HG03139 (cell line): ENCODE data around the gene AARS2.

Experiments
- ATAC-seq: cut with Tn5 transposase; IDR thresholded peaks from one replicate; pipeline ENCODE4 v1.9.1; 2021; ENCODE audit not compliant: unreplicated experiment

AARS2 gene

GRCh38 chr6:44263354-44264100 lies 49.6 kb downstream of the AARS2 start:
- no peak for ATAC-seq

- ATAC-seq = no peak
Measured at GRCh38 chr6:44262467-44263353, 50.4 kb downstream of the AARS2 start.

- ATAC-seq = no peak
Measured at GRCh38 chr6:44261581-44261980, 51.6 kb downstream of the AARS2 start.

DNA sequence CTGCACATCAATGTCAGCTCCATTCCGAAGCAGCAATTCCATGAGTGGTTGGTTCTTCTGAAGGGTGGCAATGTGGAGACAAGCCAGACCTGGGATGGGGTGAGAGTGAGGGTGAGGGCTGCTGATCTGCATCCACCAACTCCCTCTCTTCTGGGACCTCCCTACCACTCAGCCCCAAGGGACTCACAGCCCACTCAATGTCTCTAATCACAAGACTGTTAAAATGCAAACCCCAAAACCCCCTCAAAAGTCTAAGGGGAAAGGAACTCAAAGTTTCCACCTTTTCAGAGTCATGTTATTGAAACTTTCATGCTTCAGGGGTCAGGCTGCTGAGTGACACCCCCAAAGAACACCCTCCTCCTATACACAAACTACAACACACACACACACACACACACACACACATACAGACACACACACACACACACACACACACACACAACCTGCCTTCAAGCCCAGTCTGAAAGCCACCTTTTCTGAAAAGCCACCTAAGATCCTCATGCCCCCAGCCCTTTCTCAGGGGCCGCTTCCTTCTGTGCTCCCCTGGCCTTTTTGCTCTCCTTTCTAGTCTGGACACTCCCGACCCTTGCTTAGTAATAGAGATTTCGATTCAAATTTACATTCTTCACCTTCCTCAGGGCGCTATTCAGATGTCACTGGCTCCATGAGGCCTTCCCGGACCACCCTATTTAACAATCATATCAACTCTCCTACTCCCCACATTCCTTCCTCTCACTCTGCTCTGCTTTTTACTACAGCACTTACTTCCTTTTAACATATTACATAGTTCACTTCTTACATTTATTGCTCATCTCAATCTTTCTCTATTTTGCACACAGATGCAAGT lies 52.5 kb downstream of the AARS2 start:
- ATAC-seq = no peak

DNA sequence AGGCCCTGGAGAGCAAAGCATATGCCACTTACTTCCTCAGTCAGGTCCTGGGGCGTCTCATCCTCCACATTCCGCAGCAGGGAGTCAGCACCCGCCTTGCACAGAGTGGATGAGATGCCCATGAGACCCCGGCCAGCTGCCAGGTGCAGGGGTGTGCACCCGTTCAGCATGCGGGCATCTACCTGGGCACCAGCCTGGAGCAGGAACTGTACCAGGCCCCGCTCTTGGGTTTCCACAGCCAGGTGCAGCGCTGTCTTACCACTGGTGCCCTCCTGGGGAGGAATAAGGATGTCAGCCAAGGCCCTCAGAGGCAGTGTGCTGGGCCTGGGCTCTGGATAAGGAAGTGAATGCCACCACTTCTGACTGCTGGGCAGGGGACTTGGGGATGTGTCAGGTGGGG lies 53.1 kb downstream of the AARS2 start:
- no peak for ATAC-seq

GRCh38 chr6:44258921-44259320 lies 54.2 kb downstream of the AARS2 start:
- ATAC-seq = no peak

GRCh38 chr6:44258325-44258863 lies 54.8 kb downstream of the AARS2 start:
- ATAC-seq = no peak

DNA sequence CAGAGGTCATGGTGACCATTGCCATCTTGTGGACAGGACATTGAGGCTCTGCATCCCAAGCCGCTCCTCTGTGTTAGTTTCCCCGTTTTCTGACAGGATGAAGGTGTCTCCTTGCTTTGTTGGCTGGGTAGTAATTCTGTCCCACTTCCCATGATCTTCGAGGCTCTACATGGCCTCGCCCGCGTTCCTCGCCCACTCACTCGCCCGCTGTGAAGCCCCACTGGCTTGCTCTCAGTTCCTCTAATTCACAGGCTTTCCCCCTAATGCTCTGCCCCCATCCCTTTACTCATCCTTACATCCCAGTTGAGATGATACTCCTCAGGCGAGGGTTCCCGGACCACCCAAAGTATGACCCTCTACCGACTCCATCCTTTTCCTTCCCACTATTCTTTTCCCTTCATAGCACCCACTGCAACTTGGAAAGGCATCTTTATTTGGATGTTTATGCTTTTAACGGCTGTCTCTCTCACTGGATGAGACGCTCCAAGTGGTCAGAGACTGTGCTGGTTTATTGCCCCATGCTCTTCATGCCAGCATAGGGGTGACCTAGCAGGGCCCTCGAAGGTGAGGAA lies 55.3 kb downstream of the AARS2 start:
- peak; percentile 10 for ATAC-seq

- peak; percentile 49 for ATAC-seq
Measured at GRCh38 chr6:44257025-44257752, 56.0 kb downstream of the AARS2 start, which contains the start of gene SLC35B2. Gene SLC35B2 (minus strand): TSS chr6:44257528. CDS start chr6:44257410, 118 bp downstream.

GRCh38 chr6:44256775-44257024 lies 56.4 kb downstream of the AARS2 start:
- ATAC-seq = no peak

GRCh38 chr6:44255871-44256774 lies 57.0 kb downstream of the AARS2 start:
- ATAC-seq = no peak

DNA sequence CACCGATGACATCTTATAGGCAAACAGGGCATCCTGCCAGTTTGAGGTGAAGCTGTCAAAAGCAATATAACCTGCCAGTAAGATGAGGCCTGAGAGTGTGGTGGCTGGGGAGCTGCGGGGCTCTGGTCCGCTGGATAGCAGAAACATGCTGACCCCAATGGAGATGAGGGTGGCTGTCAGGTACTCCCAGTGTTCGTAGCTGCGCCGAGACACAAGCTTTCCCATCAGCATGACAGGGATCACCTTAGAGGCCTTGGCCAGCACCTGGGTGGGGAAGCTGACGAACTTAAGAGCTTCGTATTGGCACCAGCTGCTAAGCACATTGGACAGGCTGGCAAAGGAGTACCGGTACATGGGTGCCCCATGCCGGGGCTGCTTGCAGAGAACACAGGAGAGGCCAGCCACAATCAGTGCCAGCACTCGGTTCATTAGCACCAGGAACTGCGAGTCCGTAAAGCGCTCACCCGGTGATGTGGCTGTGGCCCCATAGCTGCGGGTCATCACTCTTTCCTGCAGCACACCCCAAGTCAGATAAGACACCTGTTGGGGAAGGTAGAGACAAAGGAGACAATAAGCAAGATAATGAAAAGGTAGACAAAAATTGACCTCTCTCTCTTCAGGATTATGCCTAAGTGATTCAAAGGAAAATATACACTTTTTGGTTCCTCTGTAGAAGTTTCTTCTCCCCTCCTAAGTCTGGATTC lies 57.9 kb downstream of the AARS2 start:
- no peak for ATAC-seq

DNA sequence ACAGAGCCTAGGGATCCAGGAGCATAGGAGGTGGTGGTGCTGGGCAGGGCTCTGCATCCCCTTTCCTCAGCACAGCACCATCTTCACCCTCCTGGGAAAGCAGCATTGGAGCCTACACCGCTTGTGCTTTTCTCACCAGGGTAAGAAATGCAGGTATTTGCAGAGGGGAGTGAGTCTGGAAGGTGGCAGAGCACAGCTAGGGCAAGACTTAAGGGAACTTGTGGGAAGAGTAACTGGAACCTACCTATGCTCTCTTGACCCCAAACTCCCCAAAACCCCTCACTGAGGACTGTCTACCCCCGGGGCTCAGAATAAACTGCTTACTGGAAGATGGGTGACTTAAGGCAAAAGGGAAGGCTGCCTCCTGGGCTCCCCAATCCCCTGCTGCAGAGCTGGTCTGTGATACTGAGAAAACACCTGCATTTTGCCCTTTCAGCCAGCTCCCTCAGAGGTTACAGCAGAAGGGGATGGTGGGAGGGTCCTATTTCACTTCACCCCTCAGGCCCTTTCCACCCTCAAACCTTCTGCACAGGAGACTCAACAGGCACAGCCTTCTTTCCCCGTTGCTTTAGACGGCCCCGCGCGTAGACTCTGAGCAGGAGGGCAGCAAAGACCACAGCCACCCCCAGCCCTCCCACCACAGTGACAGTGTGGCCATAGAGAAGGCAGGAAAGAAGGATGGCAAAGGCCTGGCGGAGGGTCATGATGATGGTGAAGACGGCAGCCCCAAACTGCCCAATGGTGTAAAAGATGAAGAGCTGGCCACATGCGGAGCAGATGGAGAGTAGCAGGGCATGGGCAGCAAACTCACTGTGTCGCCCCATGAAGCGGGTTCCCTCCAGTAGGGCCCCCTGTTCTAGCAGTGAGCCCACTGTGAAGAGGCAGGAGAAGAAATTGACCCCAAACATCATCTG lies 58.7 kb downstream of the AARS2 start:
- no peak for ATAC-seq

- no peak for ATAC-seq
Measured at GRCh38 chr6:44253307-44254101, 59.6 kb downstream of the AARS2 start.

DNA sequence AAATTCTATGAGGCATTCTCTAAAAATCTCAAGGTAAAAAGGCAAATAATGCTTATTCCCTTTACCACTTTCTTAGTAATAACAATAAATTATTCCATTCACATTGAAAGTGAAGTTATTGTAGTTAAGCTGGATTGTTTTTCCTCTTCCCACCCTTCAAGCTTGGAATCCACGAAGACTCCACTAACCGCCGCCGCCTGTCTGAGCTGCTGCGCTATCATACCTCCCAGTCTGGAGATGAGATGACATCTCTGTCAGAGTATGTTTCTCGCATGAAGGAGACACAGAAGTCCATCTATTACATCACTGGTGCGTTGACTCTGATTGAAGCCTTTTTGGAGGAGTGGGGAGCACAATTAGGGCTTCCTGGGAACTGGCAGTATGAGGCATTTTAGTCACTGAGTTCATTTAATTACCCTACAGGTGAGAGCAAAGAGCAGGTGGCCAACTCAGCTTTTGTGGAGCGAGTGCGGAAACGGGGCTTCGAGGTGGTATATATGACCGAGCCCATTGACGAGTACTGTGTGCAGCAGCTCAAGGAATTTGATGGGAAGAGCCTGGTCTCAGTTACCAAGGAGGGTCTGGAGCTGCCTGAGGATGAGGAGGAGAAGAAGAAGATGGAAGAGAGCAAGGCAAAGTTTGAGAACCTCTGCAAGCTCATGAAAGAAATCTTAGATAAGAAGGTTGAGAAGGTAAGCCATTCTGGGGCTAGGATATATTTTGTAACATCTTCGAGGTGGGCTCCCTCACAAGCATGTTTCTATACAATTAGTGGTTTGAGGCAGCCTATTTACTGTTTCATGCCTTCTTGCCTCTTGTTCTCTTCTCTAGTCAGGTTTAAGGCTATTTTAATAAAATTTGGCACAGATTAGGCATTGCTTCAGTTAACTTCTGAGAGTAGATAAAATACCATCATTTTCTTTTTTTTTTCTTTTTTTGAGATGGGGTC lies 61.3 kb downstream of the AARS2 start:
- ATAC-seq = no peak

GRCh38 chr6:44250718-44251123 lies 62.4 kb downstream of the AARS2 start:
- ATAC-seq = no peak
